ENCODE results near the gene NOTCH2.

DNA sequence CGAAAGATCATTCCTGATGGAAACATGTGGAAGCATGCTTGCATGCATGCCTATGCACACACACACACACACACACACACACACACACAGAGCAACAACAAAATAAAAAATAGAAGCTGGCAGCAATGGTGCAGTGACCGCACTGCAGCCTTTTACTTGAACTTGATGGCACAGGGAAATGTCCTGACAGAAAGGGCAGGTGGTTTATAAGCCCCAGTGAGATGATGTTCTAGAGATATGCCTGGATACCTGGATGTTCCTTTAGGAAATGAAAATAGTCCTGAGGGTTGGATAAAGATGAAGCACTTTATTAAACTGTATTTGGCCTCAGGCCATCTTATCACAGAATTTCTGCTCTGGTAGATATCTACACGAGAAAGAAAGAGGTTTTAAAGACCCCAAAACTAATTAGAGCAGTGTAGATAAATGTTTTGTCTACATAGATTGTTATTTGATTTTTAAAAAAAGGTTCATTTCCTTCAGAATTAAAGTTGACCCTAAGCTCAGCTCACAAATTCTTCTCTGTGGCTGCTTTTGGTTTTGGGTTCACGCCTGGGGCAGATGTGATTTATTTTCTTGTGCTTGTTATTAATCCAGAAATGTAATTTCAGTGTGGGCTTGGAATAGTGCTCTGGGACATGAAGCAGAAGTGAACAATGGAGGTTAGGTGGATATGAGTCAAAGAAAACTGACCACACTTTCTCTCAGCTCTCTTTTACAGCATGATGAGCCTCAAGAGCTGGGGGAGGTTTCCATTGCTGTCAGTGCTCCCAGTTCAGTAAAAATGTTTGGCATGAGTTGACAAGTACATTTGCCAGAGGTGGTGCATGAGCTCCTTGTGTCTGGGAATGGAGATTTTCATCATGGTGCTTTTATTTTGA, 196.1 kb downstream of the NOTCH2 start:
- no peak for TF ChIP-seq CTCF (tag by site-specific recombination; IDR thresholded peaks at IDR 0.05)
- no peak for TF ChIP-seq ZNF660 (tag by site-specific recombination; IDR thresholded peaks at IDR 0.05)
- TF ChIP-seq ZNF433 (tag by site-specific recombination; IDR thresholded peaks at IDR 0.05; ENCODE audit: low read depth), result no peak
- no peak for TF ChIP-seq ZNF704 (tag by site-specific recombination; IDR thresholded peaks at IDR 0.05)
- TF ChIP-seq ZNF621 (tag by site-specific recombination; IDR thresholded peaks at IDR 0.05), result no peak
- TF ChIP-seq GLIS1 (tag by site-specific recombination; IDR thresholded peaks at IDR 0.05), result no peak
- TF ChIP-seq ZNF488 (tag by site-specific recombination; IDR thresholded peaks at IDR 0.05), result no peak
- no peak for TF ChIP-seq FEZF1 (tag by site-specific recombination; IDR thresholded peaks at IDR 0.05)
